Memory B cell (primary cell): Measurements from ENCODE around the gene MMAB.

ENCODE experiments used
- ATAC-seq: fragments of 150-1000 bp; cut with Tn5 transposase; 2 replicates; pipeline ENCODE4 v1.10.0; 2021; ENCODE audit warnings: low read depth, mild to moderate bottlenecking, moderate library complexity
- DNase-seq, 2 donors: peaks; one replicate each; pipeline ENCODE4 v3.0.0; 2022; ENCODE audit warnings: low spot score in 2 of 2
- H3K27ac Mint-ChIP-seq: one replicate; pipeline ENCODE4 v1.8.0; 2022; ENCODE audit warnings: mild to moderate bottlenecking, moderate library complexity, mixed read lengths
- H3K27me3 Mint-ChIP-seq: one replicate; pipeline ENCODE4 v1.8.0; 2022; ENCODE audit warnings: mixed read lengths
- H3K36me3 Mint-ChIP-seq: one replicate; pipeline ENCODE4 v1.8.0; 2022; ENCODE audit warnings: mild to moderate bottlenecking, mixed read lengths
- H3K4me1 Mint-ChIP-seq: one replicate; pipeline ENCODE4 v1.8.0; 2022; ENCODE audit warnings: mixed read lengths
- H3K4me3 Mint-ChIP-seq: one replicate; pipeline ENCODE4 v1.8.0; 2022; ENCODE audit warnings: mild to moderate bottlenecking, moderate library complexity, mixed read lengths
- H3K9me3 Mint-ChIP-seq: one replicate; pipeline ENCODE4 v1.8.0; 2022; ENCODE audit warnings: mixed read lengths

The MMAB gene

DNA sequence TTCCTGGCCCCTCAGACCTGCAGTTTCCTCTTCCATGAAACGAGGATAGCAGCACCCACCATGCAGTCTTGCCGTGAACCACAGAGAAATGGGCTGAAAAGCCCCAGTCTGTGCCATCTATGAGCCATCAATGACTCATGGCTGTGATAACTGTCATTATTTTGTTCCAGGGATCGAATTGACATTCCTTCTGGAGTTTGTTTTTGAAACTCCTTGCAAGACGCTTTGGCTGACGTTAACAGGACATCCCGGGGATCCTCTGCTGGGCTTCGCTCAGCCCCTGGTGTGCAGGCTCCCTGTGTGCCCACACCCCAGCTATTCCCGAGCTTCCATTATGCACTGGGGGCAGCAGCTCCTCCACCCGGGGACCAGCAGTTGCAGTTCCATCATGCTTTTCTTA, 33.8 kb downstream of the MMAB start:
- Mint-ChIP-seq H3K27me3 (peaks cover 3% of the 10 kb centered on the region), H3K4me3 (no peak overlapping the region), H3K9me3 (no peaks in the 10 kb centered on the region), H3K4me1 (peaks cover 3% of the 10 kb centered on the region), H3K27ac (no peak overlapping the region), H3K36me3 (peaks cover 16% of the 10 kb centered on the region)
- ATAC-seq (no peak), DNase-seq (no peak)

DNA sequence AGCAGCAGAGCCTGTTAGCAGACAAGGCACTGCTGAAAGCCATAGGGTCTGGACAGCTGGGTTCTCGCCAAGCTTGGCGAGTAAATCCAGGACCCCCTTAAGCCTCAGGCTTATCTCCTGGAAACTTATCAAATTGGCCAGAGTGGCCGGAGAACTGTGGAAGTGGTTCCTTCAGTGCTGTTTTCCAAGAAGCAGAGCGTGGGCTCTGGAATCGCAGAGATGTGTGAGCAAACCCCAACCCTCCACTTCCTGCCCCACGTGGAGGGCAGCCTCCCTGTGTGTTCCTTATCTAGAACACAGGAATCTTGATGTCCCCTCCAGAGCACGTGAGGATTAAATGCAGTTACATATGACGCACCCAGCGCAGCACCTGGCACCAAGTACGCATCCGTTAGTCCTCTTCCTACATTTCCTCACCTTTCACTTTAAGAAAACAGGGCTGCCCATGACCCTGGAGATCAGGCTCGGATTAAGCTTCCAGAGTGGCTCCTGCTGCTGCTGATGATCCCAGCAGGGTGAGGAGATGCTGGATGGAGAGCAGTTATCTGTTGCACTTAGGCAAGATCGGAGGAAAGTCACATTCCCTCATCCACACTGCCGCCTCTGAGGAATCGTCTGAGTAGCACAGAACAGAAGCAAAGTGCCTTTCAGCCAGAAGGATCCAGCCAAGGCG, 35.0 kb downstream of the MMAB start:
- Mint-ChIP-seq H3K9me3 (no peaks in the 10 kb centered on the region), H3K4me1 (no peaks in the 10 kb centered on the region), H3K4me3 (no peak overlapping the region), H3K36me3 (peaks cover 15% of the 10 kb centered on the region), H3K27ac (no peak overlapping the region), H3K27me3 (no peaks in the 10 kb centered on the region)
- DNase-seq (no peak), ATAC-seq (no peak)

DNA sequence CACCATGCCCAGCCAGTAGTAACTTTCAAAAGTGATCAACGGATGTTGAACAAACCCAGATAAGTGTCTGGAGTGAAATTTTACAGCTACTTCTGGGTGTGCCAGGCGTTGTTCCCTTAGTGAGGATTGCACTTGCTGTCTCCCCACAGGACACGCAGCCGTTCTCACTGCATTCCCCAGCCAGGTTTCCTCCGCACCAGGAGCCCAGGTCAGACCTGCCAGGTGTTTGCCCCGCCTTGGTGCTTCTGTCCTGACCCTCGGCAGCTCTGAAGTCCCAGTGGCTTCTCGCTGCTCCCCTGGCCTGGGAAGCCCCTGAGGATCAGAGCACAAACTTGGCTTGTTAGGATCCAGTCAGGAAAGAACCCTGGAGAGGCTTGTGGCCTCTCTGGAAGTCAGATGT, 36.2 kb downstream of the MMAB start:
- no peaks in the 10 kb centered on the region for H3K4me1 Mint-ChIP-seq
- DNase-seq (no peak), ATAC-seq (no peak)
- peaks cover 18% of the 10 kb centered on the region for H3K36me3 Mint-ChIP-seq
- no peaks in the 10 kb centered on the region for H3K27me3 Mint-ChIP-seq
- H3K9me3 Mint-ChIP-seq, result no peaks in the 10 kb centered on the region
- H3K4me3 Mint-ChIP-seq, result no peak overlapping the region
- no peak overlapping the region for H3K27ac Mint-ChIP-seq

DNA sequence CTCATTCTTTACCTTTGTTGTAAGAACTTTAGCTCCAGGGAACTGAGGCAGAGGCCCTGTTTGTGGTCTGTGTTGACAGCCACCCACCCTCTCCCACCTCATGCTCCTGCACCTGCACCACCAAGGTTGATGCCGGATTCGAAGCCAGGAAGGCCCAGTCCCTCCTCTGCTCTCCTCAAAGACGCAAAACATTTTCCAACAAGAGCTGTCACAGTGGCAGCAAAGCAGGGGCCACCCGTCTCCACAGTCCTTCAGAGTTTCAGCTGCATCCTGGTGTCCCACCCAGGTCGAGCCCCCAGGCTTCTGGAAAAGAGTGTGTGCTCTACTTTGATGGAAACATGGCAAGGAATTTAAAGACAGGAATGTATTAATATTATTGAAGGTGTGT, 37.4 kb downstream of the MMAB start:
- Mint-ChIP-seq H3K9me3 (no peaks in the 10 kb centered on the region), H3K4me1 (no peaks in the 10 kb centered on the region), H3K36me3 (peaks cover 21% of the 10 kb centered on the region), H3K27ac (no peak overlapping the region), H3K27me3 (no peaks in the 10 kb centered on the region), H3K4me3 (no peak overlapping the region)
- ATAC-seq (no peak), DNase-seq (no peak)

DNA sequence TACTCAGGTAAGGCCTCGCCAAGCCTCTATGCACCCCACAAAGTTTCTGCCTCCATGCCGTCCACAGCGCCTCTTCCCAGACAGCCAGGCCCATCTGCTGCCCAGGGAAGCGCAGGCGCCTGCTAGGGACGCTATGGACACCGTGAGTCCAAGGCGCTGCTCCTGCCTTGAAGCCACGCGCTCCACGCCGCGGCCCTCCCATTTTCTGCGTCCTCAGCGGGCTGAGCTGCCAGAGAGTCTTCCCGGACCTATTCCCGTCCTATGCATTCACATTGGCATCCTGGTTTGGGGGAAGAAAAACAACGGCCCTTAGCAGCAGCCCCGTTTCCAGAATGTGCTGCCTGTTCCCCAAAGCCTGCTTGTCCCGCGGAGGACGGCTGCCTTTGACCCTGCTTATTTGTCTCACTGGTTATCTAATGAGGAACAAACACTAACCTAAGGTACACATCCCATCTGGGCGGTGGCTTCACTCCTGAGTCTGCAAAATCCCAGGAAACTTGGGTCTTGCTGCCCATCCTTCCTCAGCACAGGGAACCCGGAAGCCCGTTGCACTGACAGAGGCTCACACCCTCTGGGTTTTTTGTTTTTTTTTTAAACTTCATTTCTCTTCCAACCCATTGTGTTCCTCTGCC, 38.0 kb downstream of the MMAB start:
- no peak overlapping the region for H3K27ac Mint-ChIP-seq
- H3K27me3 Mint-ChIP-seq, result no peaks in the 10 kb centered on the region
- H3K9me3 Mint-ChIP-seq, result no peaks in the 10 kb centered on the region
- ATAC-seq (no peak), DNase-seq (no peak)
- peaks cover 22% of the 10 kb centered on the region for H3K36me3 Mint-ChIP-seq
- H3K4me1 Mint-ChIP-seq, result no peaks in the 10 kb centered on the region
- no peak overlapping the region for H3K4me3 Mint-ChIP-seq

DNA sequence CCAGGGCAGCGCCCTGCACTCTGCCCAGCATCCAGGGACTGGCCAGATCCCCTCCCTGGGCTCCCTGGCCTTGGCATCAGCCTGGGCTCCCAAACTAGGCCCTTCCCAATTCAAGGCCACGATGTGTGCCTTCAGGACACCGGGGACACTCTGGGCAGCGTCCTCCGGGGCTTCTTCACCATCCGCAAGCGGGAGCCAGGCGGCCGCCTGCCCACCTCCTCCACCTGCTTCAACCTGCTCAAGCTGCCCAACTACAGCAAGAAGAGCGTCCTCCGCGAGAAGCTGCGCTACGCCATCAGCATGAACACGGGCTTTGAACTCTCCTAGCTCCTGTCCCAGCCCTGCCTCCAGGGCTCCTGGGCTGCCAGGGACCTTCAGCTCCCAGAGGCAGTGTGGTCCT, 38.8 kb downstream of the MMAB start:
- Mint-ChIP-seq H3K27me3 (no peaks in the 10 kb centered on the region), H3K9me3 (no peaks in the 10 kb centered on the region), H3K27ac (no peak overlapping the region), H3K4me1 (no peaks in the 10 kb centered on the region), H3K36me3 (peaks cover 26% of the 10 kb centered on the region), H3K4me3 (no peak overlapping the region)
- ATAC-seq (no peak), DNase-seq (no peak)

DNA sequence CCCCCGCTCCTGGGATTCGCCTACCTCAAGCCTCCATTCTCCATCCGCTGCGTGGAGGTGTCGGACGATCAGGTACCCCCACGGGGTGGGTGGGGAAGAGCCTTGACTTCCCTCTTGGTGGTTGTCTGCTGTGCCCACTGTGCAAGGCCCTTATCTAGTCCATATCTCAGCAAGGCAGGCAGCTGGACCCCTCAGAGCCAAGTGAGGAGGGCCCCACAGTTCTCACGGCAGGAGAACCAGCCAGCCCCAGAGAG, 39.9 kb downstream of the MMAB start:
- DNase-seq (no peak), ATAC-seq (no peak)
- Mint-ChIP-seq H3K27ac (no peak overlapping the region), H3K27me3 (no peaks in the 10 kb centered on the region), H3K36me3 (peaks cover 27% of the 10 kb centered on the region), H3K9me3 (no peaks in the 10 kb centered on the region), H3K4me3 (no peak overlapping the region), H3K4me1 (no peaks in the 10 kb centered on the region)

DNA sequence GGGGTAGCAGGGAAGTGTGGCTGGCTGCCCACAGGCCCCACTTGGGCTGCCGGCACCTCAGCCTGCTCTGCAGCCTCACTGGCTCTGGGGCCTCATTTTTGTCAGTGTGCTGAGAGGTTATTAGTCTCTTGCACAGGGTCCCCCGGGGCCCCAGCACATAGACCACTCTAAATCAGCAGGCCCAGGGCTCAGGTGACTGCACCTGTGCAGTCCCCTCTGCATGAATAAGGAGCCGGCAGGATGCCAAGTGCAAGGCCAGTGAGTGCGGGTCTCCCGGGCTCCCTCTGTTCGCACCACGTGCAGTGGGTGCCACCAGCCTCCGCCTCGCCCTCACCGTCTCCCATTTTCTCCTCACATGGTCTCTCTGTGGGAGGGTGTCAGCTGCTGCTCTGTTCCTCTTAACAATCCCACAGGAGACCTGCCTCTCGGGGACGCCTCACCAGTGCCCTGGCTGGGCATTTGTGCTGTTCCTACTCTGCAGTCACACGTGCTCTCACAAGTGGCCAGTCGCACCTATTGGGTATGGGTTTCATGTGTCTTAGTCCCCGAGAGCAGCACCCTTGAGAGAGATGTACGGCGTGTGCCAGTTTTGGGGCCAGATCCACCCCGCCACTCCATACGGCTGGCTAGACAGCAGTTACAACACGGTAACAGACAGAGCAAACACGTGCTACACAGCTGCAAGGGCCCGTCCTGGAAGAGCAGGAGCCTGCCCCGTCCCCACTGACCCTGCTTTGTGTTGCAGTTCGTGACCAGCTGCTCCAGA, 40.4 kb downstream of the MMAB start:
- H3K27ac Mint-ChIP-seq, result no peak overlapping the region
- ATAC-seq (no peak), DNase-seq (no peak)
- no peak overlapping the region for H3K4me3 Mint-ChIP-seq
- H3K36me3 Mint-ChIP-seq, result peaks cover 27% of the 10 kb centered on the region
- H3K9me3 Mint-ChIP-seq, result no peaks in the 10 kb centered on the region
- H3K27me3 Mint-ChIP-seq, result no peaks in the 10 kb centered on the region
- no peaks in the 10 kb centered on the region for H3K4me1 Mint-ChIP-seq

DNA sequence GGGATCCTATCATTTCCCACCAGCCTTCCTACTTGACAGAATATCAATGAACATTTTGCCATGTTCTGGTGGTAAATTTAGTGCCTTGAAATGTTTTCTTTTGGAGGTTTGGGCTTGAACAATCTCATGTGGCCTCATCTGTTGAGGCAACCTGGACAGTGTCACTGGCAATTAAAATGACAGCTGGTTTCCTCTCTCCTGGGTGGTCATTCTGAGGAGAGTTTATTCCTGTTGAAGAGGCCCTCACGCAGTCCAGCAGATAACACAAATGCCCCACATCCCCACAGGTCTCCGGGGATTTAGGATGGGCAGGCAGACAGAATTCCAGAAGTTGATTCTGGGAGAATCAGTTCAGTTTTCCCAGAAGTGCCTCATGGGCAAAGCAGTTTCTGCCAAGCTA, 41.9 kb downstream of the MMAB start:
- no peak overlapping the region for H3K27ac Mint-ChIP-seq
- H3K27me3 Mint-ChIP-seq, result no peaks in the 10 kb centered on the region
- no peaks in the 10 kb centered on the region for H3K9me3 Mint-ChIP-seq
- ATAC-seq (no peak), DNase-seq (no peak)
- no peaks in the 10 kb centered on the region for H3K4me1 Mint-ChIP-seq
- H3K4me3 Mint-ChIP-seq, result no peak overlapping the region
- H3K36me3 Mint-ChIP-seq, result peaks cover 28% of the 10 kb centered on the region

DNA sequence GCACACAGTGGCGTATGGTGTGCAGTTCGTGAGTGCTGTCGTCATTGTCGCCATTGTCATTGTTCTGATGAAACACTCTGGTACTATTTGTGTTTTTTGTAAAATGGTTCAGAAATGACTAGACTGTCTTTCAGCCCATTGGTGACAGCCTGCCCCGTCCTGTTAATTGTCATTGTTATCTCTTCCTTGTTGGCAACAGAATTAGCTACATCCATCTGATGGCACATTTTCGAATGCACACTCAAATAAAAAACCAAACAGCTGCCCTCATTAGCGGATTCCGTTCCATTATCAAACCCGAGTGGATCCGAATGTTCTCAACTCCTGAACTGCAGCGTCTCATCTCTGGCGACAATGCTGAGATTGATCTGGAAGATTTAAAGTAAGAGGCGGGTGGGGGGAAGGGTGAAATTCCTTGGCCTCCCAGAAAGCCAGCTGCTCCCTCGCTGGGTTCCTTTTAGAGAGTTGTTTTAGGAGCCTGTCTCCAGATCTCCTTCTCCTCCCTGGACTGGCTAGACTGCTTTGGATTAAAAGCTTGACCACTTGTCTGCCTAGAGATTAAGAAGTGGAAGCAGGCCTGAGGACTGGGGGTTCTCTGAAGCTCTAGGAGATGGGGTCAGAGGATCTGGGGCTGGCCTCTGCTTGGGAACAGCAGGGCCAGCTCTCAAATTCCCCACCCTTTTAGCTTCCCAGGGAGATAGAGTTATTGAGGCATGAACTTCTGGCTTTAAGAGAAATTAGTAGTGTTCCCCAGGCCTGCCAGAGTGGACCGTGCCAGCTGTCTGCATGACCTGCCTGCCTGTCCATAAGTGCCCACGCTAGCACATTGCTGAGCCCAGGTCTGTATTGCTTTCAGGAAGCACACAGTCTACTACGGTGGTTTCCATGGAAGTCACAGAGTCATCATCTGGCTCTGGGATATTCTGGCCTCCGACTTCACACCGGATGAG, 43.3 kb downstream of the MMAB start:
- H3K9me3 Mint-ChIP-seq, result no peaks in the 10 kb centered on the region
- no peak overlapping the region for H3K4me3 Mint-ChIP-seq
- no peak for DNase-seq
- no peaks in the 10 kb centered on the region for H3K27me3 Mint-ChIP-seq
- H3K27ac Mint-ChIP-seq, result no peak overlapping the region
- H3K4me1 Mint-ChIP-seq, result no peaks in the 10 kb centered on the region
- ATAC-seq, result no peak
- H3K36me3 Mint-ChIP-seq, result peaks cover 27% of the 10 kb centered on the region

DNA sequence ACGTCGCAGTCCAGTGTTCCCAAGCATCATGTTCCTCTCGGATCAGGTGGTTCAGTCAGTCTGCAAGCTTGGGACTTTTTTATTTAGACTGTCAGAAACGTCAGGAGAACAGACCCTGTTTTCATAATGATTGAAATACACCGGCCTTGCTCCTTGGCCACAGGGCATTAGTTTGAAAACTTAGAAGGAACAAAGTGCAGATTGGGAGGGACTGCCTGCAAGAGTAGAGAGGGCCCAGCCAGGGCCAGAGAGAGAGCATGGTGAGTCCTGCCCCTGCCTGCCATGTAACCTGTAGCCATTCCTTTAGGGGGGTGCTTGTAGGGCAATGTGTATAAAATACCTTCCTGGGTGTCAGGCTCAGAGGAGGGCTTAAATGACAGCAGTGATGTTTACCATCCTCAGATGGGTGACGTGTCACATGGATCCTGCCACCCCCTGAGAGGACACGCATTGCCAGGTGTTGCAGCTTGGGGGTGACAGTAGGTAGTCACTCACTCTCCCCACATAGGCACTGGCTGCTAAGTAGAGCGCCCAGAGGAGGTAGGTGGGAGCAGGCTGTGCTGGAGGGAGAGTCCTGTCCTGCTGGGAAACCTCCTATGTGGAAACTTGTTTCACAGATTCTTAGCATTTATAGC, 45.7 kb downstream of the MMAB start:
- DNase-seq (no peak), ATAC-seq (no peak)
- no peak overlapping the region for H3K27ac Mint-ChIP-seq
- no peak overlapping the region for H3K4me3 Mint-ChIP-seq
- no peaks in the 10 kb centered on the region for H3K9me3 Mint-ChIP-seq
- peaks cover 30% of the 10 kb centered on the region for H3K36me3 Mint-ChIP-seq
- no peaks in the 10 kb centered on the region for H3K4me1 Mint-ChIP-seq
- H3K27me3 Mint-ChIP-seq, result no peaks in the 10 kb centered on the region

DNA sequence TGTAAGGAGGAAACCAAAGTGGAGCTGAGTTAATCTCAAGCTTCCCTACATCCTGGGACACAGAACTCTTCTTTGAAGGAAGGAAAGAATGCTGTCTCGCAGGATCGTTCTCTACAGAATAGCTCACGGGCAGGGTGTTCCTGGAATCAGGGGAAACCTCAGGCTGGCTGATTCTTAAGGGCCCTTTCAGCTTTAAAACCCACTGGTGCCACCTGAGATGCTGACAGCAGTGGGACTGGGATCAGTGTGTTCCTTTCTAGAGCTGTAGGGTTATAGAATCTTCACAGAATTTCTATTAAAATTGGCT, 48.1 kb downstream of the MMAB start:
- peaks cover 36% of the 10 kb centered on the region for H3K36me3 Mint-ChIP-seq
- no peaks in the 10 kb centered on the region for H3K9me3 Mint-ChIP-seq
- no peaks in the 10 kb centered on the region for H3K4me1 Mint-ChIP-seq
- H3K4me3 Mint-ChIP-seq, result no peak overlapping the region
- H3K27me3 Mint-ChIP-seq, result no peaks in the 10 kb centered on the region
- DNase-seq (no peak), ATAC-seq (no peak)
- H3K27ac Mint-ChIP-seq, result no peak overlapping the region

DNA sequence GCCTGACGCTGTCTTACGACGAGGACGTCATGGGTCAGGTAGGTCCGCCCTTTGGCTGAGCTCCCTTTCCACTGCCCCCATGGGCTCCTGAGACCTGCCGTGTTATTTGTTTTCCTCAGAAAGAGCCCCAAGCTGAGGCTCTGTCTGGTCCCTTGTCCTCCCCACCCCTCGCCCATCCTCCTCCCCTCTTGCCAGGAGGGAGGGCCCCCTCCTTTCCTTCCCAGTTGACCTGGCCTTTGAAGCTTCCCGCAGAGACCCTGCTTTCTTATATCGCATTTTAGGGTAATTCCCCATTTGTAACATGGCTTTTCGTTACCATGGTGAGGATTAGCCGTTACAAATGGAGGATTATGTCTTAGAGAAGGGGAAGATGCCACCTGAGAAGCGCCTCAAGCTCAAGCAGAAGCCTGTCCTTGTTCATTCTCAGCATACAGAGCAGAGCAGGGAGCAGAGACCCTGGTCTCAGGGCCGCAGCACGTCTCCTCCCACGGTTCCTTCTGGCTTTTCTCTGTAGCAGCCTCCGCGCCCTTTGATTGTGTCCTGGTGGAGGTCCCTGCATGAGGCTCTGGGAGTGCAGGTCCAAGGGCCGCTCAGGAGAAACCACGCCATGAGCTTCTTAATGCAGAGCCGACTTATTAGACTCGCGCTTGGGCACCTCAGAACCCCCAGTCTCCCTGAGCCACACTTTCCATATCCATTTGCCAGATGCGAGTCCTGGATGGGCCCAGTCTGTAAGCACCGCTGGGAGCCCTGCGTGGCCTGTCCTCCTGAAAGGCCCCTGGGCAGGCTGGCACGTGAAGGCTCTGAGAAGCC, 48.6 kb downstream of the MMAB start:
- no peak overlapping the region for H3K27ac Mint-ChIP-seq
- no peaks in the 10 kb centered on the region for H3K4me1 Mint-ChIP-seq
- H3K9me3 Mint-ChIP-seq, result no peaks in the 10 kb centered on the region
- no peak for ATAC-seq
- peaks cover 36% of the 10 kb centered on the region for H3K36me3 Mint-ChIP-seq
- no peaks in the 10 kb centered on the region for H3K27me3 Mint-ChIP-seq
- no peak overlapping the region for H3K4me3 Mint-ChIP-seq
- DNase-seq, result no peak
